ENCODE results near the gene CENPN.
A peak's percentile ranks its signal among the peaks of the same experiment; 100 is the strongest.

Gene CENPN, protein sequence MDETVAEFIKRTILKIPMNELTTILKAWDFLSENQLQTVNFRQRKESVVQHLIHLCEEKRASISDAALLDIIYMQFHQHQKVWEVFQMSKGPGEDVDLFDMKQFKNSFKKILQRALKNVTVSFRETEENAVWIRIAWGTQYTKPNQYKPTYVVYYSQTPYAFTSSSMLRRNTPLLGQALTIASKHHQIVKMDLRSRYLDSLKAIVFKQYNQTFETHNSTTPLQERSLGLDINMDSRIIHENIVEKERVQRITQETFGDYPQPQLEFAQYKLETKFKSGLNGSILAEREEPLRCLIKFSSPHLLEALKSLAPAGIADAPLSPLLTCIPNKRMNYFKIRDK

GRCh38 chr16:81006813-81007695, at the start of gene CENPN, which contains the start of gene CMC2:
Gene CENPN (plus strand): TSS chr16:81007214. CDS start chr16:81011940, 4,726 bp downstream.
Gene CMC2 (minus strand): TSS chr16:81006885. CDS start chr16:80997394, 9,491 bp downstream.
- DNase-seq (ENCODE audit: low spot score): peak; percentile 95

DNA sequence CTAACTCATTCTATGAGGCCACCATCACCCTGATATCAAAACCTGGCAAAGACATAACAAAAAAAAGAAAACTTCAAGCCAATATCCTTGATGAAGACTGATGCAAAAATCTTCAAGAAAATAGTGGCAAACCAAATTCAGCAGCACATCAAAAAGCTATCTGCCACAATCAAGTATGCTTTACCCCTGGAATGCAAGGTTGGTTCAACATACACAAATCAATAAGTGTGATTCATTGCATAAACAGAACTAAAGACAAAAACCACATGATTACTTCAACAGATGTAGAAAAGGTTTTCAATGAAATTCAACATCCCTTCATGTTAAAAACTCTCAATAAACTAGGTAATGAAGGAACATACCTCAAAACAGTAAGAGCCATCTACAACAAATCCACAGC, 48.7 kb upstream of the CENPN start:
- DNase-seq (ENCODE audit: low spot score): no peak

DNA sequence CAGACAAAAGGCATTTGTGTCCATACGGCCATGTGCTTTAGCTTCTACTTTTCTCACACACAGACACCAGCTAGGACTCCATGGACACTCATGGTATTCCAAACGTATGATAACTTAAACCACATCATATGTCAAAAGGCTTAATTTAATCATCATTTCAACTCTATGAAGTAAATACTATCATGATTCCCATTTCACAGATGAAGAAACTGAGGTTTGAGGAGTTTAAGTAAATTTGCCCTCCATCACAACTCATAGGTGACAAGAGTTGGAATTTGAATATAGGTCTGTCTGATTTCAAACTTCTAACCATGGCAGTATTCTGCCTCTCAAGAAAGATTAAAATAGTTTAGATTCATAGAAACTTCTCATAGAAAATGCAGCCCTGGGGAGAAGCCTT, 44.1 kb upstream of the CENPN start:
- DNase-seq (ENCODE audit: low spot score): no peak

DNA sequence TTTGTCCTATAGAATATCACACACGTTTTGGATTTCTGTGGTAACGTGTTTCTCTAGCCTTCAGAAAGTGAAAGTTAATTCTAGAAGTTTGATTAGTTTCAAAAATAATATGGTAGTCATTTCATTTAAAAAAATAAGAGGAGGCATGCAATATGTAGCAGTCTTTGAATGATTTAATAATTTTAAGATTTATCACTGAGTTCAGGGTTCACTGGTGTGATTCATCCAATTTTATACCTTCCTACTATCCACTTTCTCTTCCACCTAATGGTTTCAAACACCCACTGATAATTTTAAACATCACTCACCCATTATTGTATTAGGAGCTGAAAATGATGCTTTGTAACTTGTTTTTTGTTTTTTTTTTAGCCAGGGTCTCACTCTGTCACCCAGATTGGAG, 42.7 kb upstream of the CENPN start:
- no peak for DNase-seq (ENCODE audit: low spot score)

DNA sequence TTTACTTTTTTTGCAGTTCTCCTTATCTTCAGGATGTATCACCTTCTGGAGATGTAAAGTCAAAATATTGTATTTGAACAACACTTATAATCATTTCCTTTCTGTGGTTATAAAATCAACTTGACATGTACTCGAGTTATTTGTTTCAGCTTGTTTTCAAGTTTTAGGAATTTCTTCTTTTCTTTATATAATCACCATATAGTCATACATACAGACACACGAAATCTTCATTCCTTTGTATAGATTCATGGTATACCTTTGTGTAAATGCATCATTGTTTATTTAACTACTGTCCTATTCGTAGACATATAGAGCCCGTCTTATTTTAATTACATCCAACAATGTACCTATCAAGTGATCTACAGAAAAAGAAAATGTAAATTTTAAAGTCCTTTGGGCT, 40.4 kb upstream of the CENPN start:
- no peak for DNase-seq (ENCODE audit: low spot score)

DNA sequence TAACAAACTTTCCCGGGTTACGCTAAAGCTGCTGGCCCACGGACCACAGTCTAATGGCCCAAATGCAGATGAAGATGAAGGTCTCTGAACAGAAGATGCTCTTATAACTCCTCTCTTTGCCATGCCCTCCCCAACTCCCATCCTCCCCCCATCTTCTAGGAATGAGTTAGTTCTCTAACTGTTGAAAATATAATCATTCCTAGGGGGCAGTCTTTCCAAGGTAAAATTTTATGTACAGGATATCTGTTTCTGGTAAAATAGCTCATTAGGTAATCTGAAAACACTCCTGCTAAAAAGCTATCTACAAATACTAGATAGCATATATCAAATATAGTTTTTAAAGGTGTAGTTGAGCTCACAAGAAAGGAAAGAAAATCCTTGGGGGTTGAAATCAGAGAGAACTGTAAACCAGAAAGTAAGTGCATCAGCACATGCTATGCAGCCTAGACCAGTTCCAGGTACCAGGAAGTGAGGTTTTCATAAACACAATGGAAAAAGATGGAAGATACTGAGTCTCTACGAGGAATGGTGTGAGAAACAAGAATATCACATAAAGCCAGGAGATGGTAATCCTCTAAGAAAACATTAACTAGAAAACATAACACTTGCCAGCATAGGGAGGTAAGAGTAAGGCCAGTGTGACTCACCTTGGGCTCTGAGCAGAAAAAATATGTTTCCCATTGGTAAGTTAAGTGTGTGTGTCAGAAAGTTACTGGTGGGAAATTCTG, 38.5 kb upstream of the CENPN start:
- no peak for DNase-seq (ENCODE audit: low spot score)

DNA sequence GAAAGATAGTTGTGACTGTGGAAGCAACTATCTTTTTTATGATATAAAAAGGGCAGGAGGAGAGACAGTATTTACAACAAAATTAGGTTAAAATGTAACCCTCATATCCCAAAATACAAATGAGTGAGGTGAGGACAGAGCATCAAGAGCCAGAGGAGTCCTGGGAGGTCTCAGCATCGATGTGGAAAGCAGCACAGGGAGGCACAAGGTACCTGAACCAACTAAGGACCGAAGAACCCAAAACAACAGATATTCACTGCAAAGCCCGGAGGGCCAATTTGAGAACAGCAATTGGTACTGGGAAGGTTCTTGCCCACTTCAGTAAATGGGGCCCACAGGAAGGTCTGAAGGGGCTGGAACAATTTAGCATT, 37.9 kb upstream of the CENPN start:
- no peak for DNase-seq (ENCODE audit: low spot score)

GRCh38 chr16:80971819-80972218, 35.2 kb upstream of the CENPN start:
- DNase-seq (ENCODE audit: low spot score): no peak

DNA sequence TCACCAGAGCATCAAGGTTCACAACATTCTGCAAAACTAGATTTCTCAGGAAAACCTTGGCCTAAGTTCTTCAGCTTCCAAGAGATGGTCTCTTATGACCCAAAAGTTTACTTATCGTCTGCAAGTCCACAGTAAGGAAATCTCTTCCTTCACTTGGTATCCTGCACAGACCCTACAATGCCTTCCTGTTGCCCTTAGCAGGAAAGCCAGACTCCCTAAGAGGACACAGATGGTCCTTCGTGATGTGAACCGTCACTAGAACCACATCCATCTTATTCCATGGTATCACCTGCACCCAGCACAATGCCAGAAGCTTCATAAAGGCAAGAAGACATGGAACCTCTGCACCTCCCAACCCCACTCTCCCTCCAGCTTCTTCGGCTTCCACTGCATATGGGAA, 34.4 kb upstream of the CENPN start:
- no peak for DNase-seq (ENCODE audit: low spot score)

DNA sequence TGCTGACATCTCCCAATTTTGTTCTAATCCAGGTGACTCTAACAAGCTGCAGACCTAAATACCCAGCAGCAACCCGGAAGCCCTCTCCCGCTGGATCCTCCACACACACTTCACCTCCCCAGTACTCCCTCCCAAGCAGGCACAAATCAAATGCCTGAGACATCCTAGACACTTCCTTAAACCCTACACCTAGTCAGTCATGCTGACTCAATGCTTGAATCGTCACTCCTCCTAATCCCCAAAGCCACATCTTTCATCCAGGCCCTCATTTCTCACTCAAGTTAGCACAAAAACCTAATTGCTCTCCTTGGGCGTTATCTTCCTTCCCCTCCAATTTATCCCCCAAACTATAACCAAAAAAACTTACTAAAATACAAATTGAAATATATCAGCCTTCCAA, 33.0 kb upstream of the CENPN start:
- DNase-seq (ENCODE audit: low spot score): no peak

- DNase-seq (ENCODE audit: low spot score): peak; percentile 24
Observed at GRCh38 chr16:80974649-80975376, 32.2 kb upstream of the CENPN start.

GRCh38 chr16:80976946-80977345, 30.1 kb upstream of the CENPN start:
- no peak for DNase-seq (ENCODE audit: low spot score)

- DNase-seq (ENCODE audit: low spot score): no peak
Observed at GRCh38 chr16:80981103-80981502, 25.9 kb upstream of the CENPN start.

DNA sequence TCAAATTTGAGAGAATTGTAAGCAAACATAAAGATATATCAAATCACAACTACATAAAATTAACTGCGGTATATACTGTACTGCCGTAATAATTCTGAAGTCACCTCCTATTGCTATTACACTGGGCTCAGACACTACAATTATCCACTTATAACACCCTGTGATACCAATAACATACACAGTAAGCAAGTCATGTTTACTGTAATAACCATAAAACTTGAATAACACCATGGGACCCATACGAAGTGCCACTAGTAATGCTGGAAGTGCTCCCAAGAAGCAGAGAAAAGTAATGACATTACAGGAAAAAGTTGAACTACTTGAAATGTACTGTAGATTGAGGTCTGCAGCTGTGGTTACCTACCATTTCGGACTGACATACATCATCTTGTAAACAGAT, 24.4 kb upstream of the CENPN start:
- no peak for DNase-seq (ENCODE audit: low spot score)

DNA sequence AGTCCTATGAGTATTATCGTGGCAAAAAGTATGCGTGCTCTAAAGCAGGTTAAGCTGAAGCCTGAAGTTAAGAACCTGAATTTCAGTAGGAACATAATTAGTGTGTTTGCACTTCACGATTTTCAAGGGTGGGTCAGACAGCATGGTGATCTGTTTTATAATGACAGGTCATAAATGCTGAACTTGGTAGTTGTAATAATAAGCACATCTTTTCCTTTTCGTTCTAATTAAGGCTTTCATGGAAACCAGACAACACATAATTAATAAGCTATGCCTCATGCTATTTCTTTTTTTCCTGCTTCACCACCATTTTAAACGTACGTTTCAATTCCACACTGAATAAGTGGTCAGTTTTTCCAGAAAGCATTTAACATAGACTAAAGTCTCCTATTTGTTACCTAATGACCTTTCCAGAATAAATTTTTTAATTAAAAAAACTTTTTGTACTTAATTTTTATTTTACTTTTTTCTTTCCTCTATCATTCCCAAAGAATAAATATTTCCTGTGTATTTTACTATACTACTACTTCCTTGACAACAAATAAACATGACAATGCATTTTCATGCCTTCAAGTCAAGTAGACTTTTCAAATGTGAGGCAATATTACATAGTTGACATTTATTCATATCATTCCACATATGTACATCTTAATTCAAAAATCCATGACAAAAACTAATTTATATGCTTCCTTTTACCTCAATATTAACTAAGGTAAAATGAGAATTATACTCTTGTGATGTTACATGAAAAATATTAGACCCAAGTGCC, 22.7 kb upstream of the CENPN start:
- no peak for DNase-seq (ENCODE audit: low spot score)

DNA sequence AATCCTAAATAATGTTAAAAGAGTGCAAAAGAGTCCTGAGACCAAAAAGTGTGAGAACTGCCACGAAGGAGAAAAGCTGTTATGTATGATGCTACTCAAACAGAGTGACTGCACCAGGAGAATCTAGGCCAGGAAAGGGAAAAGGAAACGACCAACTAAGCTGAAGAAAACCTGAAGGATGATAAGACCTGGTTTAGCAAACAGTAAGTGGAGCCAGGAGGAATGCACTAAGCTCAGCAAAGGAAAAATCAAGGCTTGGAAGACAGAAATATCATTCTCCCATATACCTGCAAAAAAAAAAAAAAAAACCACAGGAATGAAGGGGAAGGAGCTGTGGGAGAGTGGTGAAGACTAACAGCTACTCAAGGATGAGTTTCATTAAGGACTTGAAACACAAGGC, 21.4 kb upstream of the CENPN start:
- no peak for DNase-seq (ENCODE audit: low spot score)

GRCh38 chr16:80986557-80986956, 20.5 kb upstream of the CENPN start:
- DNase-seq (ENCODE audit: low spot score): no peak

- no peak for DNase-seq (ENCODE audit: low spot score)
Observed at GRCh38 chr16:80988756-80989155, 18.3 kb upstream of the CENPN start.

- no peak for DNase-seq (ENCODE audit: low spot score)
Observed at GRCh38 chr16:80989801-80990200, 17.2 kb upstream of the CENPN start.

DNA sequence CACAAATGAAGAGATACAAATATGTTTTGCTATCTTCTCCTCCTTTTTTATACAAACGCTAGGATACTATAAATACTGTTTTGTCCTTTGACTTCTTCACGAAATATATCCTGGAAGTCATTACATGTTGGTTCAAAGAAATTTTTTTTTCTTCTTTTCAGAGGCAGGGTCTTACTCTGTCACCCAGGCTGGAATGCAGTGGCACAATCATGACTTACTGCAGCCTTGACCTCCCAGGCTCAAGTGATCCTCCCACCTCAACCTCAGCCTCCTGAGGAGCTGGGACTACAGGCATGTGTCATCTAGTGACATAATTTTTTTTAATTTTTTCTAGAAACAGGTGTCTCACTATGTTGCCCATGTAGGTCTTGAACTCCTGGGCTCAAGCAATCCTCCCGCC, 16.4 kb upstream of the CENPN start:
- DNase-seq (ENCODE audit: low spot score): no peak

DNA sequence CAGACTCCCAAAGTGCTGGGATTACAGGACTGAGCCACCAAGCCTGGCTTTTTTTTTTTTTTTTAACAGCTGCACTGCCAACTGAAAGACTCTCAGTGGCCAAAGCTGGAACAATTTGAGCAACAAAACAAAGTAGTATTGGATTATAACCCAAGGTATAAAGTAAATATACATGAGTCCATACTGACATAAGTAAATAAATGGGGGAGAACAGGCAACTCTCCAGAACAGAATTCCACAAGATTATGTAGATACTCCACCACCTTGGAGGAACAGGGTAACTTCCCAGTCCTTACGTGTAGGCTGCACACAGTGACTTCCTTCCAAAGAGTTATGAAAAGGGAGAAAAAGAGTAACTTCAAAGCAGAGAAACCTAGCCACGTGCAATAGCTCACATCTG, 16.0 kb upstream of the CENPN start:
- DNase-seq (ENCODE audit: low spot score): no peak
